Stimulated activated CD4-positive, alpha-beta T cell treated with anti-CD3 and anti-CD28 coated beads, Interleukin-2, amount 100 ng/mL, for 4 hours (primary cell): Measurements from ENCODE around the gene RAP1GDS1.
"Not testable (repeated sequence)": the region's sequence is repeated elsewhere in the genome, so short reads cannot be mapped to it uniquely, and the experiment has no call there.

Experiments used
- DNase-seq: peaks from one replicate; pipeline ENCODE4 v3.0.0-alpha.2; 2020; ENCODE audit warnings: low read depth

Gene RAP1GDS1

GRCh38 chr4:98433691-98434090 is 172.5 kb downstream of the RAP1GDS1 start:
- DNase-seq, result no peak

- DNase-seq, result no peak
Observed at GRCh38 chr4:98434816-98435215, 173.6 kb downstream of the RAP1GDS1 start.

- no peak for DNase-seq
Observed at GRCh38 chr4:98444371-98444770, 183.2 kb downstream of the RAP1GDS1 start.

- DNase-seq, result peak; percentile 33
Observed at GRCh38 chr4:98446499-98447375, 185.6 kb downstream of the RAP1GDS1 start.

DNA sequence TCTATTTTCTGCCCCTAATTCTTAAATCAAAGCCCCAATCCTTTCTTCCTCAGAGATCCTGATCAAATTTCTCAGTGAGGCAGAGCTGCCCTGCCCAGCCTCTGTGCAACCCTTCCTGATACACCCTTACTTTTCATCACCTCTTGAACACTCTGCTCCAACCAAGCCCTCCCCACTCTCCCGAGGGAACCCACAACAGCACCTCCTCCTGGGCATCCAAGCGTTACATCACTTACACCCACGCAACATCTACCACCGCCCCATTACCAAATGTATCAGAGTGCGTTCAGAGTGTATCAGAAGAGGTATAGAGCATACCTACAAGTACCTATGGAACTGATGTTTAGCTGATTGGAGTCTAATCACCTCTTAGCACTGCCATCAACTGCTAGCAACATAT is 186.5 kb downstream of the RAP1GDS1 start:
- no peak for DNase-seq

GRCh38 chr4:98448908-98449307 is 187.7 kb downstream of the RAP1GDS1 start:
- no peak for DNase-seq

DNA sequence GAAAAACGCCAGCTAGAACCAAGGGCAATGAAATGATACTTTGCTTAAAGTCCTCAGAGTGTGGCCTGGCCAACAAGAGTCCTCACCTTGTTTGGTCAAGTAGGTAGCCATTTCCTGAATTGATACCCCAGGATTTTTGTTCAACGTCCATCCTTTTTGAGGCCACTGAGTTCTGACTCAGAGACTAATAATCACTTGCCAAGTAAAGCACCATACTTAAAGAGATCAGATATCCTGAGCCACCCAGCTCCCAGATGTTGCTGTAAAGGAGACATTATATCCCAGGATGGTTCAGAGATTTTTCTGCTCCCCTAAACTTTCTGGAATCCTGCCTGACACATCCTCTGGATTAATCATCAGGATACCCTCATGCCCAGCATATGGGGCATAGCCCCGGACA is 190.9 kb downstream of the RAP1GDS1 start:
- DNase-seq, result no peak

DNA sequence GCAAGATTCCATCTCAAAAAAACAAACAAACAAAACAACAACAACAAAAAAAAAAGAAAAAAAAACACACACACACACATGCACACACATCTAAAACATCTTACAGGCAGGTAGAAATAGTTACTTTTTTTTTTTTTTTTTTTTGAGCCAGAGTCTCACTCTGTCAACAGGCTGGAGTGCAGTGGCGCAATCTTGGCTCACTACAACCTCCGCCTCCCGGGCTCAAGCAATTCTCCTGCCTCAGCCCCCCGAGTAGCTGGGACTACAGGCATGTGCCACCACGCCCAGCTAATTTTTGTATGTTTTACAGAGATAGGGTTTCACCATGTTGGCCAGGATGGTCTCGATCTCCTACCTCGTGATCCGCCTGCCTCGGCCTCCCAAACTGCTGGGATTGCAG is 196.2 kb downstream of the RAP1GDS1 start:
- DNase-seq, result not testable (repeated sequence)

DNA sequence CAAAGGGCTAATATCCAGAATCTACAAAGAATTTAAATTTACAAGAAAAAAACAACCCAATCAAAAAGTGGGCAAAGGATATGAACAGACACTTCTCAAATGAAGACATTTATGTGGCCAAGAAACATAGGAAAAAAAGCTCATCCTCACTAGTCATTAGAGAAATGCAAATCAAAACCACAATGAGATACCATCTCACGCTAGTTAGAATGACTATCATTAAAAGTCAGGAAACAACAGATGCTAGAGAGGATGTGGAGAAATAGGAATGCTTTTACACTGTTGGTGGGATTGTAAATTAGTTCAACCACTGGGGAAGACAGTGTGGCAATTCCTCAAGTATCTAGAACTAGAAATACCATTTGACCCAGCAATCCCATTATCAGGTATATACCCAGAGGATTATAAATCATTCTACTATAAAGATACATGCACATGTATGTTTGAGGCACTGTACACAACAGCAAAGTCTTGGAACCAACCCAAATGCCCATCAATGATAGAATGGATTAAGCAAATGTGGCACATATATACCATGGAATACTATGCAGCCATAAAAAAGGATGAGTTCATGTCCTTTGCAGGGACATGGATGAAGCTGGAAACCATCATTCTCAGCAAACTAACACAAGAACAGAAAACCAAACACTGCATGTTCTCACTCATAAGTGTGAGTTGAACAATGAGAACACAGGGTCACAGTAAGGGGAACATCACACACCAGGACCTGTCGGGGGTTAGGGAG is 200.1 kb downstream of the RAP1GDS1 start:
- DNase-seq, result not testable (repeated sequence)

GRCh38 chr4:98462487-98462886 is 201.3 kb downstream of the RAP1GDS1 start:
- DNase-seq, result no peak

DNA sequence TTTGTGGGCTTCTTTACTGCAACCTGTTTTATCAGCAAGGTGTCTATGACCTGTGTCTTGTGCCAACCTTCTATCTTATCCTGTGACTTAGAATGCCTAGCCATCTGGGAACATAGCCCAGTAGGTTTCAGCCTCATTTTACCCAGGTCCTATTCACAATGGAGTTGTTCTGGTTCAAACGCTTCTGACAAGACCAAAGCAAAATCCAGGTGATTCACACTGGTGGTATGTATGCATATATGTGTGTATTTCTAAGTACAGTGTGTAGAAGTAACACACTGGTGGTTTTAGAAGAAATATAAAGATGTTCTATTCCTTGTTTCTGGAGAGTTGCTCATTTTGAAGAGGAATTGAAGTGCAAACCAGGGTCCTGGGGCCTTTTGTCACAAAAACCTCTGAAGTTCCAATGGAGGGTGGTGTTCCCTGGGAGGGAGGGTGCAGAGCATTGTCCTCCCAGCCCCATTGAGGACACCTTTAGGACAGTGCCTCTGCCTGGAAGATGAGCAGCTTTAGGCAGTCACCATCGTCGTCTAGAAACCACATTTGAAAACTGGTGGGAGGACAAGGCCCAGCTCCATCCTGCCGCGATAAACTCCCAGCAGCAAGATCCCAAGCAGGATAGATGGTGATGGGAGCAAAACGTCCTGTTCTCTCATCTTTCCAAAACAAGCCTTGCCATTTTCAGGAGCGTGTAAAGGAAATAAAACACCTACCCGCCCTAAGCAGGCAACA is 205.8 kb downstream of the RAP1GDS1 start:
- DNase-seq, result no peak

GRCh38 chr4:98467627-98468072 is 206.5 kb downstream of the RAP1GDS1 start:
- DNase-seq, result peak; percentile 69

- no peak for DNase-seq
Observed at GRCh38 chr4:98468709-98469108, 207.5 kb downstream of the RAP1GDS1 start.

GRCh38 chr4:98469771-98470170 is 208.6 kb downstream of the RAP1GDS1 start:
- DNase-seq, result no peak

GRCh38 chr4:98470366-98470765 is 209.2 kb downstream of the RAP1GDS1 start:
- no peak for DNase-seq

DNA sequence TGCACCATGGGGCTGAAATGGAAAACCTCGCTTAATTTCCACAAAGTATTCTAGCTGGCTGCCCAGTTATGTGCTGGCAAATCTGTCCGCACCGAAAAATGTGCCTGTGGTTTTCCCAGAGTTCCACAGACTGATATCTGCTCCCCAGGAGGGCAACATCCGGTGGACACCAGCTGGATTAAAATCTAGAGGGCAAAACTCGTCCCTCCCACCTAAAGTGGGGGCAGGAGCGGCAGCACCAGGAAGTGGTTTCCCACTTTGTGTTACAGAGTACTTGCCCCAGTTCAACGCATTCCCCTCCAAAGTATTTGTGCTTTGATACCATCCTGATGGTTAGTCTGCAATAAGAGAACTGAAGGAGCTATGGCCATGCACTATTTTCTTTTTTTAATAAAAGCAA is 209.6 kb downstream of the RAP1GDS1 start:
- DNase-seq, result no peak

GRCh38 chr4:98473046-98473445 is 211.9 kb downstream of the RAP1GDS1 start:
- no peak for DNase-seq

DNA sequence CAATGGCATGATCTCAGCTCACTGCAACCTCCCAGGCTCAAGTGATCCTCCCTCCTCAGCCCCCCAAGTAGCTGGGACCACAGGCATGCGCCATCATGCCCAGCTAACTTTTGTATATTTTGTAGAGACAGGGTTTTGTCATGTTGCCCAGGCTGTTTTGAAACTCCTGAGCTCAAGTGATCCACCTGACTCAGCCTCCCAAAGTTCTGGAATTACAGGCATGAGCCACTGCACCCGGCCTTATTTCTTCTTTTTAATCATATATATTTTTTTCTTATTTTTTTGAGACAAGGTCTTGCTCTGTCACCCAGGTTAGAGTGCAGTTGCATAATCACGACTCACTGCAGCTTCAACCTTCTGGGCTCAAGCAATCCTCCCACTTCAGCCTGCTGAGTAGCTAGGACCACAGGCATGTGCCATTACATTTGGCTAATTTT is 213.2 kb downstream of the RAP1GDS1 start:
- no peak for DNase-seq

DNA sequence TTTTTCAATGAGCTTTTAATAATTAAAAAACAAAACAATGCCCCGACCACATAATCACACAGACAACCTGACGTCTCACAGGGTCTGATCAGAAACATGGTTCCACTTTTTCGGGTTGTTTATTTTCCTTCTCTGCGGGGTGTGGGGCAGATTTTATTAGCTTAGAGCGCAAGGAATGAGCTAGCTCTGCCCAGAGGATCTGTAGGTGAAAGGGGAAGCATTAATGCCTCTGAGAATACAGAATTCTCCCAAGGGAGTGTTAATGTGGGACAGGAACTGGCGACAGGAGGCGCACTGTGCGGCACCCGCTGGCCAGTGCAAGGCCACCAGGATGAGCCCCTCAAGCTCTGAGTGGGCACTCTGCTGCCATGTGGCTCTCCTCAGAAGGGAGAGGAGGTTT is 215.7 kb downstream of the RAP1GDS1 start:
- no peak for DNase-seq

- DNase-seq, result not testable (repeated sequence)
Observed at GRCh38 chr4:98479590-98479989, 218.4 kb downstream of the RAP1GDS1 start.

- no peak for DNase-seq
Observed at GRCh38 chr4:98480535-98480934, 219.4 kb downstream of the RAP1GDS1 start.

DNA sequence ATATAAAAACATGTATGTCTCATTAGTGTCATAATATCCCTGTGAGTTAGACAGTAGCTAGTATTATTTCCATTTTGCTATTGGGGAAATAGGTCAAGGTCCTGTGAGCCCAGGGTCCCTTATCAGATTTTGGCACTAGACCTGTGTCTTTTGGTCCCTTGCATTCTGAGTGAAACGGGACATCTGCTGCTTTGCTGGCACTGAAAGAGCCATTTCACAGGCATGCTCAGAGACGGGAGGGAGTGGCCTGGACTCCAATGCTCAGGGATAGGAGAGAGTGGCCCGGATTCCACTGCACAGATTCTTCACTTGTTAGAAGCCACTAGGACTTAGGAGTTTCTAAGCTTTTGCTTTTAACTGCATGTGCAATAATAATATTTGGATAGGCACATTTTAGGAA is 220.0 kb downstream of the RAP1GDS1 start:
- DNase-seq, result no peak

DNA sequence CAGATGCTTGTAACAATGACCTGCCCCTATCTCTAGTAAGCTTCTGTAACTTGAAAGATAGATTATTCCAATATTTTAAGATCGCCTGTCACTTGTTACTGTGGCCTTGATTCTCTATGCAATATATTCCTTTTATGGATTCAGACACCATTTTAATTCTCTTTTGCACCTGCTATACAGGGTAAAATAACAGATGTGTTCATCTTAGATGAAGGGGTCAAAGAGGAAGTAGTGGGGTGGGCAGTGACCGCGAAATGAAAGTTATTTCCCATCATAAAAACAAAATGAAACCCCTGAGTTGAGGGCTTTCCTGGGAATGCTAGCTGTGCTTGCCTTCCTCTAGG is 221.3 kb downstream of the RAP1GDS1 start:
- DNase-seq, result no peak
